Breast epithelium (tissue), 4 donors: ENCODE measurements around the gene ENC1. TPM values are rescaled to one million over a fixed set of nuclear protein-coding genes. Genes with fewer than 3 reads are reported as not detected.

ENCODE experiments used
- DNase-seq, 2 donors: peaks; one replicate each; pipeline ENCODE4 v3.0.0-alpha.2; 2019; ENCODE audit warnings: low spot score in 2 of 2
- H3K27ac ChIP-seq, 2 donors: fragments of 200-600 bp; sonication (generic) in 1 of 2; one replicate each; pipeline ENCODE4 v1.5.1; 2016 to 2019; ENCODE audit warnings: mild to moderate bottlenecking in 1 of 2
- H3K27me3 ChIP-seq, 2 donors: fragments of 200-600 bp; sonication (generic) in 1 of 2; one replicate each; pipeline versions ENCODE4 v1.5.1 to v1.6.0; 2017 to 2019; ENCODE audit warnings: control low read depth in 1 of 2, mild to moderate bottlenecking in 1 of 2
- H3K36me3 ChIP-seq: fragments of 200-600 bp; one replicate; pipeline ENCODE4 v1.5.1; 2019
- H3K4me1 ChIP-seq, 2 donors: fragments of 200-600 bp; sonication (generic); one replicate each; pipeline ENCODE4 v1.5.1; 2016 to 2019; ENCODE audit warnings: control low read depth in 1 of 2
- H3K4me3 ChIP-seq, 3 donors: fragments of 200-600 bp; sonication (generic); 1 replicate in 2 of 3; 2 replicates in 1 of 3; pipeline ENCODE4 v1.5.1; 2016 to 2019; ENCODE audit warnings: mild to moderate bottlenecking in 3 of 3, moderate library complexity in 2 of 3
- H3K9me3 ChIP-seq, 2 donors: fragments of 200-600 bp; sonication (generic) in 1 of 2; one replicate each; pipeline ENCODE4 v1.5.1; 2016 to 2019; ENCODE audit warnings: control low read depth in 1 of 2
- POLR2A ChIP-seq: fragments of 450-650 bp; IDR thresholded peaks from one replicate; pipeline ENCODE4 v1.6.1; 2016; ENCODE audit warnings: antibody characterized with exemption, mild to moderate bottlenecking, moderate library complexity
- POLR2AphosphoS5 ChIP-seq, 3 donors: sonication (generic); formaldehyde crosslinking; IDR thresholded peaks; one replicate each; pipeline ENCODE4 v1.6.1; 2017; ENCODE audit warnings: antibody characterized with exemption in 3 of 3
- intact Hi-C: fragments of 100-400 bp; cut with DNase I; formaldehyde crosslinking; loops from one replicate; pipeline ENCODE4 v1.15.1; 2023; ENCODE audit warnings: low total_unique reads
- total RNA-seq, 3 donors: library from RNA; depleted of rRNA; stranded (reverse); fragments of >200 nt; gene quantifications; one replicate each; pipeline ENCODE4 v1.1.0, GENCODE V29; 2016
- TF ChIP-seq, protein P1 (sequence below), 3 donors: fragments of 450-650 bp; IDR thresholded peaks; one replicate each; pipeline ENCODE4 v1.5.1; 2016 to 2017; ENCODE audit warnings: antibody characterized with exemption in 3 of 3, mild to moderate bottlenecking in 3 of 3, moderate library complexity in 3 of 3

ENC1 gene
- total RNA-seq, 3 donors from 2014 or later: 8.3 to 16.7 (median 13.8) TPM

DNA sequence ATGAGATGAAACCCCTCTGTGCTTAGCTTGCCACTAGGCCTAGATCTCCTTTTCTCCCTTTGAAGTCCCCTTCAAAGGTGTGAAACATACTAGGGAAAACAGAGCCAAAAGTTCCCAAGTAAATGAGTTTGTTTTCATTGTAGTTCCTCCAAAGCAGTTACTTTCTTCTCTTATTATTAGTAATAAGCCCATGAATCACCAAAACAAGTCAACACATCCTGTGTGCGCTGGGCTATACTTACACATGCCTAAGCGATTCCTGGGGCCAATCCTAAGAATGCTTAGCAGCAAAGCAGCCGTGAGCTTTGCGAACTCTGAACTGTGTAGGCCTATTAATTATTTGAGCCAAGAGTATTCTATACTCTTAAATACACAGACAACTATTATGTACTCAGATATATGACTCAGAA lies 7.6 kb downstream of the ENC1 start:
- no peak overlapping the region for H3K4me3 ChIP-seq
- no peaks in the 10 kb centered on the region for H3K27me3 ChIP-seq
- intact Hi-C loops: no loop called here
- H3K9me3 ChIP-seq: no peaks in the 10 kb centered on the region
- peaks cover 0 to 13% of the 10 kb centered on the region in 2 donors for H3K4me1 ChIP-seq
- H3K27ac ChIP-seq: no peak overlapping the region
- no peak for TF ChIP-seq POLR2A
- TF ChIP-seq, protein P1, sequence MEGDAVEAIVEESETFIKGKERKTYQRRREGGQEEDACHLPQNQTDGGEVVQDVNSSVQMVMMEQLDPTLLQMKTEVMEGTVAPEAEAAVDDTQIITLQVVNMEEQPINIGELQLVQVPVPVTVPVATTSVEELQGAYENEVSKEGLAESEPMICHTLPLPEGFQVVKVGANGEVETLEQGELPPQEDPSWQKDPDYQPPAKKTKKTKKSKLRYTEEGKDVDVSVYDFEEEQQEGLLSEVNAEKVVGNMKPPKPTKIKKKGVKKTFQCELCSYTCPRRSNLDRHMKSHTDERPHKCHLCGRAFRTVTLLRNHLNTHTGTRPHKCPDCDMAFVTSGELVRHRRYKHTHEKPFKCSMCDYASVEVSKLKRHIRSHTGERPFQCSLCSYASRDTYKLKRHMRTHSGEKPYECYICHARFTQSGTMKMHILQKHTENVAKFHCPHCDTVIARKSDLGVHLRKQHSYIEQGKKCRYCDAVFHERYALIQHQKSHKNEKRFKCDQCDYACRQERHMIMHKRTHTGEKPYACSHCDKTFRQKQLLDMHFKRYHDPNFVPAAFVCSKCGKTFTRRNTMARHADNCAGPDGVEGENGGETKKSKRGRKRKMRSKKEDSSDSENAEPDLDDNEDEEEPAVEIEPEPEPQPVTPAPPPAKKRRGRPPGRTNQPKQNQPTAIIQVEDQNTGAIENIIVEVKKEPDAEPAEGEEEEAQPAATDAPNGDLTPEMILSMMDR (IDR thresholded peaks at IDR 0.05): no peak
- TF ChIP-seq POLR2AphosphoS5 (IDR thresholded peaks at IDR 0.05): no peak
- H3K36me3 ChIP-seq: no peaks in the 10 kb centered on the region
- no peak for DNase-seq

DNA sequence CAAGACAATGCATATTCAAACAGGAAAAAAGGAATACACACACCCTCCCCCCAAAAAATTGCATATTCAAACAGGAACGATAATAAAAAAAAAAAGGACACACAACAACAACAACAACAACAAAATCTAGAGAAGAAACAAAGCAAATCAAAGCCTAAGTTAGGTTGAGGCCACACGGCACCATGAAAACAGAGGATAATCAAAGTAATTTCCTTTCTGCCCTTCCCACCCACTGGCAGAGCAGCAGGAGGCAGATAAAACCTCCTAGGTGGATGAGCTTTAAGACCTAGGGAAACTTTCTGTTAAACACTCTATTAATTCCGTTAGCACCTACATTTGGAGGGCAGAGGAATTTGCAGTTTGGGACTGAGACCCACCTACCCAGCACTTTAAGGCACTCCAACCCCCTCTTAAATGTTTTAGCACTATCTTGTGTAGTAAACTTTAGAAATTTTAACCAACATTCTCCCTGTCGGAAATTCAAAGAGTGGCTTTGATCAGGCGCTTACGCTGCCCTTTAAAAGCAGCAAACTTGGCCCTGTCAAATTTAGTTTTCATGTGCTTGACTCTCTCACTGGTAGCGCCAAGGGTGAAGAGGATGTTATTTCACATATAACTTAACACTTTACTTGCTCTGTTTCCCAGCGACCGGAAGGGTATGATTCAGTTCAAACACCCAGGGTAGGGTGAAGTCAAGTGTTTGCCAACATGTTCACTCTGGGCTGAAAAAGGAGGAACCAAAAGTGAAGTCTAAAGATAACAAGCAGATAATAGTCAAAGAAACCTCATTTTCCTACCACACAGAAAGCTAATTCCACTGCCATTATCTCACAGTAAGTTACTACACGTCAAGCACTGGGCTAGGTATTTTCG lies 9.2 kb downstream of the ENC1 start:
- intact Hi-C loops: no loop called here
- no peaks in the 10 kb centered on the region for H3K27me3 ChIP-seq
- H3K36me3 ChIP-seq: no peaks in the 10 kb centered on the region
- peak overlapping the region in 1 of 2 donors; percentile 40 for H3K27ac ChIP-seq
- no peaks in the 10 kb centered on the region for H3K4me1 ChIP-seq
- no peak for DNase-seq
- no peaks in the 10 kb centered on the region for H3K9me3 ChIP-seq
- TF ChIP-seq POLR2AphosphoS5 (IDR thresholded peaks at IDR 0.05): no peak
- TF ChIP-seq, protein P1 (IDR thresholded peaks at IDR 0.05): no peak
- no peak for TF ChIP-seq POLR2A
- no peak overlapping the region for H3K4me3 ChIP-seq

DNA sequence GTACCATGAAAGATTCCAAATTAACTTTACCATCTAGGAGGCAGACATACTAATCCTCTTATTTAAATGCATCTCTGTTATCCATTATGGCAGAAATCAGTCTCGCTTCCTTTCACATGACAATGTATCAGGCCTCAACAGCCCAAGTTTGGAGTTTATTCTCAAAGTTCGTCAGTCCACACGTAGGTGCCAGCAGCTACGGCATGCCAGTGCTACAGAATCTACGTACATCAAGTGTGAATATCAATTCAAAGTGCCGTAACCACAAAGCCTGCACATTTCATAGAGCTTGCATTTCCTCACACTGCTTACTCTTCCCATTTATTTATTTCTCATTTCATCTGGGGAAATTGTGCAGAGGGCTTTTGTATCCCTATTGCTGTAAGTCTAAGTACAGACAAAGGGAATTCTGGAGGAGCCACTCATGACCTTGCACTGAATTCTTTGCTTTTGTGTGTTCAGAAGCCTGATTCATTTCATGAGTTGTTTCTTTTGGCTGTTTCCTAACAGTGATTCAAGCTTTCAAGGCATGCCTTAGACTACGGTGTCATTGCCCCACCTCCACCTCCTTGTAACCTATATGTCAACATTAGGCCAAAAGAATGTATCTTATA lies 10.0 kb downstream of the ENC1 start:
- Histone ChIP-seq H3K9me3 (no peaks in the 10 kb centered on the region), H3K27me3 (no peaks in the 10 kb centered on the region), H3K4me3 (no peak overlapping the region), H3K27ac (no peak overlapping the region), H3K36me3 (no peaks in the 10 kb centered on the region), H3K4me1 (no peaks in the 10 kb centered on the region)
- no peak for DNase-seq
- intact Hi-C loops: no loop called here
- TF ChIP-seq, protein P1 (IDR thresholded peaks at IDR 0.05): no peak
- no peak for TF ChIP-seq POLR2AphosphoS5 (IDR thresholded peaks at IDR 0.05)
- TF ChIP-seq POLR2A: no peak

DNA sequence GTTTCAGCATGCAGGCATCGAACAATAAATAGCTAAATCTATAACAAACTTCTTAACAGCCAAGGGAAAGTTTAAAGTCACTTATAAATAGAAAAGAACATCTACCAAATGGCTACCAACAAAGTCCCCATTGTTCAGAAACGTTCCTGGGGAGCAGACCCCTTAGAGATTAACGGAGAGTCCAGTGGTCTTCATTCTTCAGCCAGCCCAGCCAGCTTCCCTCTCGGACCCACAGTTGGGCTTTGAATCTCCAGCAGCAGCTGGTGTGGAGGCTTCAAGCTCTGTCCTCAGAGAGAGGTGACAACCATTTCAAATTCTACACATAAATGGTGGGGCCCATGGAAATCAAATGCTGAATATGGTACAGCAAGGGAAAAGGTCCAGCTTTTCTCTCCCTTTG lies 11.2 kb downstream of the ENC1 start:
- no peaks in the 10 kb centered on the region for H3K9me3 ChIP-seq
- H3K4me1 ChIP-seq: no peaks in the 10 kb centered on the region
- H3K27ac ChIP-seq: no peak overlapping the region
- DNase-seq: no peak
- TF ChIP-seq, protein P1 (IDR thresholded peaks at IDR 0.05): no peak
- TF ChIP-seq POLR2AphosphoS5 (IDR thresholded peaks at IDR 0.05): no peak
- no peak for TF ChIP-seq POLR2A
- H3K27me3 ChIP-seq: no peaks in the 10 kb centered on the region
- no peaks in the 10 kb centered on the region for H3K36me3 ChIP-seq
- intact Hi-C loops: no loop called here
- no peak overlapping the region for H3K4me3 ChIP-seq

DNA sequence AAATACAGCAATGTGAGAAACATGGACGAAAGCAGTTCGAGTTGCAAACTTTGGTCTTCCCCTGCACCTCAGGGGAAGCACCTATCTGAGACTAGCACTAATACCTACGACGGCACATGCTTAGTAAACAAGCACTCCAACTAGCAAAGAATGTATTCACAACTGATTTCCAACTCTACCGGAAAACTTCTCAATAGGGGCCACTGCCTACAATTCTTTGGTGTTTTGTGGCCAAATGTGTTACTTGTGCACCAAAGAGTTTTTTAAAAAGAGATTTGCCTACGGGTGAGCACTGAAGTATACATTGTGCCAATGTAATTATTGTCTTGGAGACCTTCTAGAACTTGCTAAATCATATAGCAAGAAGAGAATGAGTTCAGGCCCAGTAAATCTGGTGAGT lies 12.2 kb downstream of the ENC1 start:
- no peak for DNase-seq
- TF ChIP-seq POLR2A (no peak), POLR2AphosphoS5 (IDR thresholded peaks at IDR 0.05) (no peak)
- TF ChIP-seq, protein P1 (IDR thresholded peaks at IDR 0.05): no peak
- Histone ChIP-seq H3K4me3 (no peak overlapping the region), H3K36me3 (no peaks in the 10 kb centered on the region), H3K4me1 (no peaks in the 10 kb centered on the region), H3K27ac (no peak overlapping the region), H3K27me3 (no peaks in the 10 kb centered on the region), H3K9me3 (no peaks in the 10 kb centered on the region)
- intact Hi-C loops: no loop called here
